Measurements from ENCODE around the gene ALK.

- TF ChIP-seq SUZ12 (IDR thresholded peaks at IDR 0.05; ENCODE audit: extremely low read depth, insufficient read depth, insufficient read length) (no peak), YY1 (IDR thresholded peaks at IDR 0.05; ENCODE audit: insufficient read depth, insufficient read length) (no peak), ZNF274 (IDR thresholded peaks at IDR 0.05; ENCODE audit: low read depth, low read length) (no peak)
These were observed 364.1 kb downstream of the ALK start for GRCh38 chr2:29557268-29557667.

All from NT2/D1 (cell line).